ENCODE data around the gene EVI5. TPM values are rescaled to one million over a fixed set of nuclear protein-coding genes. Genes with fewer than 3 reads are reported as not detected.
A peak's percentile ranks its signal among the peaks of the same experiment; 100 is the strongest.

EVI5 gene
- total RNA-seq, 1 donor from 2014 or later, result 29.7 TPM

DNA sequence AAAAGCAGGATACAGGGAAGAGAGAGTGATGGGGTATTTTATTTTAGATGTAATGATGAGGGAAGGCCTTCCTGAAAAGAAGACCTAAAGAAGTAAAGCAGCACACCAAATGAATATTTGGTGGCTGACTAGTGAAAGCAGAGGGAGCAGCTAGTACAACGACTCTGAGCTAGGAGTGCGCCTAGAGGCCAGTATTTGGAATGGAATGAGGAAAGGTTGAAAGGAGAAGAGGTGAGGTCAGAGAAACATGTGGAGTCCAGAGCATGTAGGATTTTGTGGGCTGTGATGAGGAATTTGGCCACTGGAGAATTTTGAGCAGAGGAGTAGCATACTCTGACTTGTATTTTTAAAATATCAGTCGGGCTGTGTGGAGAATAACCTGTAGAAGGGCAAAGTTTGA, 35.1 kb upstream of the EVI5 start:
- no peaks in the 10 kb centered on the region for H3K36me3 ChIP-seq
- no peaks in the 10 kb centered on the region for H3K27me3 ChIP-seq
- intact Hi-C loops (cut with DNase I), result no loop called here
- no peak for DNase-seq (ENCODE audit: extremely low spot score in 2 of 2)
- H3K4me3 ChIP-seq, result no peak overlapping the region
- TF ChIP-seq POLR2AphosphoS5 (IDR thresholded peaks at IDR 0.05; ENCODE audit: insufficient read depth in 1 of 2, low read depth in 1 of 2) (no peak), POLR2A (IDR thresholded peaks at IDR 0.05) (no peak)
- TF ChIP-seq, protein P1, sequence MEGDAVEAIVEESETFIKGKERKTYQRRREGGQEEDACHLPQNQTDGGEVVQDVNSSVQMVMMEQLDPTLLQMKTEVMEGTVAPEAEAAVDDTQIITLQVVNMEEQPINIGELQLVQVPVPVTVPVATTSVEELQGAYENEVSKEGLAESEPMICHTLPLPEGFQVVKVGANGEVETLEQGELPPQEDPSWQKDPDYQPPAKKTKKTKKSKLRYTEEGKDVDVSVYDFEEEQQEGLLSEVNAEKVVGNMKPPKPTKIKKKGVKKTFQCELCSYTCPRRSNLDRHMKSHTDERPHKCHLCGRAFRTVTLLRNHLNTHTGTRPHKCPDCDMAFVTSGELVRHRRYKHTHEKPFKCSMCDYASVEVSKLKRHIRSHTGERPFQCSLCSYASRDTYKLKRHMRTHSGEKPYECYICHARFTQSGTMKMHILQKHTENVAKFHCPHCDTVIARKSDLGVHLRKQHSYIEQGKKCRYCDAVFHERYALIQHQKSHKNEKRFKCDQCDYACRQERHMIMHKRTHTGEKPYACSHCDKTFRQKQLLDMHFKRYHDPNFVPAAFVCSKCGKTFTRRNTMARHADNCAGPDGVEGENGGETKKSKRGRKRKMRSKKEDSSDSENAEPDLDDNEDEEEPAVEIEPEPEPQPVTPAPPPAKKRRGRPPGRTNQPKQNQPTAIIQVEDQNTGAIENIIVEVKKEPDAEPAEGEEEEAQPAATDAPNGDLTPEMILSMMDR (IDR thresholded peaks at IDR 0.05), result no peak
- H3K27ac ChIP-seq, result no peak overlapping the region
- no peaks in the 10 kb centered on the region for H3K4me1 ChIP-seq
- H3K9me3 ChIP-seq, result no peaks in the 10 kb centered on the region

DNA sequence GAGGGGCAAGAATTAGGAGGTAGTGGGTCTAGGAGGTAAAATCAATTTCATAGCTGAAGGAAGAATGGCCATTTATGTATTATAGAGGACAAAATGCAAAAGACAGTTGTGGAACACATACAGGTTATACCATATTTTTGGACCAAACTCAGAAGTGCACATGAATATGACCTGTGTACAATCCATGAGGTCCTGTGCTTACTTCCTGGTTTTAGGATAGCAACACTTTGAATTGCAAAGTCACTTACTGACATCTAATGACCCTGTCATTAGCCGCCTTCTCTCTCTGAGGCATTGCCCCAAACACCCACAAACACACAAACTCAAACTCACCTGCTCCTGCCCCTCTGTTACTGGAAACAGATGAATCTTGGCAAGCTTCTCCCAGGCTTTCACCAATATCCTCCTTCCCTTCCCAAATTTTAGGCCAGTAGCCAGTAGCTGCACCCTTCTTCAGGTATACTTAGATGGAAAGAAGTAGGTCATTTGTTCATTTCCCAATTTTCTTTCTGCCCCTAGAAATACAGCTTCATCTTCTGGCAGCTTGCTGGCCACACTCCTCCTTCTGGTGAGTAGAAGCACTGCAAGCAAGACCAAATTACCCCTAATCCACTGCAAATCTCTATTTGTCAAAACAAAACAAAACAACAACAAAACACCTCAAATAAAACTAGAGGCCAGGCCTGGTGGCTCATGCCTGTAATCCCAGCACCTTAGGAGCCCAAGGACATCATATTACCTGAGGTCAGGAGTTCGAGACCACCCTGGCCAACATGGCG, 33.3 kb upstream of the EVI5 start:
- DNase-seq (ENCODE audit: extremely low spot score in 2 of 2), result no peak
- no peaks in the 10 kb centered on the region for H3K36me3 ChIP-seq
- no peak overlapping the region for H3K4me3 ChIP-seq
- intact Hi-C loops (cut with DNase I), result no loop called here
- no peaks in the 10 kb centered on the region for H3K4me1 ChIP-seq
- TF ChIP-seq, protein P1 (IDR thresholded peaks at IDR 0.05), result peak in 2 of 3 experiments; percentile 26 to 43
- TF ChIP-seq POLR2AphosphoS5 (IDR thresholded peaks at IDR 0.05; ENCODE audit: insufficient read depth in 1 of 2, low read depth in 1 of 2) (no peak), POLR2A (IDR thresholded peaks at IDR 0.05) (no peak)
- no peaks in the 10 kb centered on the region for H3K27me3 ChIP-seq
- no peaks in the 10 kb centered on the region for H3K9me3 ChIP-seq
- H3K27ac ChIP-seq, result no peak overlapping the region

DNA sequence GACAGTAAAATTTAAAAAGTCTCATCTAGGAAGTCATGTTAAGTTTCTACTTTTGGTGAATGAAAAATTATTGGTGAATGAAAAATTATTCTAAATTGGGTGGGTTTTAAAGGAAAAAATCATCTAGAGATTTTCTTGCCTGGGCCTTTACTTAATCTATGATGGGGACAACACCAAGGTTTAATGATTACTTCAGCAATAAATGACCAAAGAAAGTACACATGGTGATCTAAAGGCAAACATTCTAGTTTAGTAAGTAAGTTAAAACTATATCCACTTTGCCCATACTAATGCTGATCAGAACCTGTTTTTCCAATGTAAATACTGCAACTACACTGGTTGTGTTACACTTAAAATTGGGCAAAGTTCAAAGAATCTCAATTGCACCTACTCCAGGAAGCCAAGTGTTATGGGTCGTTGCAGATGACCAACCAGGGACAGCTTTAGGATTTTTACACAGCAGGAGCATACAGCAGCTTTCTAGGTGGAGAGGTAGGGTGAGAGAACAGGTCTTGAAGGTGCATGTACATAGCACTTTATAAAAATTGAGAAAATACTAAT, 32.3 kb upstream of the EVI5 start:
- Histone ChIP-seq H3K4me1 (no peaks in the 10 kb centered on the region), H3K4me3 (no peak overlapping the region), H3K9me3 (no peaks in the 10 kb centered on the region), H3K36me3 (no peaks in the 10 kb centered on the region), H3K27ac (no peak overlapping the region), H3K27me3 (no peaks in the 10 kb centered on the region)
- TF ChIP-seq POLR2AphosphoS5 (IDR thresholded peaks at IDR 0.05; ENCODE audit: insufficient read depth in 1 of 2, low read depth in 1 of 2) (no peak), POLR2A (IDR thresholded peaks at IDR 0.05) (no peak)
- TF ChIP-seq, protein P1 (IDR thresholded peaks at IDR 0.05), result no peak
- intact Hi-C loops (cut with DNase I), result no loop called here
- DNase-seq (ENCODE audit: extremely low spot score in 2 of 2), result no peak

DNA sequence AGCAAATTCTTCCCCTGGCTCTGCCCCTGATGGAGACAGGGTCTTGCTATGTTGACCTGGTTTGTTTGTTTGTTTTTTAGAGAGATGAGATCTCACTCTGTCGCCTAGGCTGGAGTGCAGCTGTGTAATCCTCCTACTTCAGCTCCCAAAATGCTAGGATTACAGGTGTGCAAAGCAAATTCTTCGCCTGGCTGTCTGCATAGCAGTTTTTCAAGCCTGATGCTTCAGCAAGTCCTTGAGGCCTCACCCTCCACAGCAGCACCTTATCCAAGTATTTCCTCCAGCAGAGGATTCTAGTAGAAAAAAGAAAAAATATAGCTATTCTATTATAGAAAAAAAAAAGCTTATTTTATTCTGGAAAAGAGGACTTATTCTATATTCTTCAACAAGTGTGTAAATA, 31.8 kb upstream of the EVI5 start:
- no peak for DNase-seq (ENCODE audit: extremely low spot score in 2 of 2)
- no peak overlapping the region for H3K4me3 ChIP-seq
- no peaks in the 10 kb centered on the region for H3K4me1 ChIP-seq
- no peak overlapping the region for H3K27ac ChIP-seq
- no peaks in the 10 kb centered on the region for H3K27me3 ChIP-seq
- H3K9me3 ChIP-seq, result no peaks in the 10 kb centered on the region
- intact Hi-C loops (cut with DNase I), result no loop called here
- TF ChIP-seq POLR2A (IDR thresholded peaks at IDR 0.05) (no peak), POLR2AphosphoS5 (IDR thresholded peaks at IDR 0.05; ENCODE audit: insufficient read depth in 1 of 2, low read depth in 1 of 2) (no peak)
- TF ChIP-seq, protein P1 (IDR thresholded peaks at IDR 0.05), result no peak
- H3K36me3 ChIP-seq, result no peaks in the 10 kb centered on the region

DNA sequence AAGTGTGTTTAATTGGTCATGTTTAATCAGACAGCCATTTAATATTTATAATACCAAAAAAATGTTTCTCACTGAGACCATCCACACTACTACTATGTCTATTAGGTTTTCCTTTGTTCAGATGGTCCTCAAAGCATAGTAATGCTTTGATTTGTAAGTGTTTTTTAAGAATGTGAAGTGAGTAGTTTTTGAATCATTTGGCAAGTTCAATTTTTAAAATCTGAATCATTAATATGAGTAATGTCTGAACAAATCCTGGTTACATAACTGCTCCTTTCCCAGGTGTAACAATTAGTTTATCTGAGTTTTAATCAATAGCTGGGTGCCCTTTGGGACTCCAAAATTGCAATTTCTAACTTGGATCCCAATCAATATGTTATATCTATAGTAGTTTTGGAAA, 23.5 kb upstream of the EVI5 start:
- Histone ChIP-seq H3K27ac (no peak overlapping the region), H3K9me3 (no peaks in the 10 kb centered on the region), H3K36me3 (no peaks in the 10 kb centered on the region), H3K4me1 (peaks cover 7% of the 10 kb centered on the region), H3K4me3 (no peak overlapping the region), H3K27me3 (no peaks in the 10 kb centered on the region)
- TF ChIP-seq, protein P1 (IDR thresholded peaks at IDR 0.05), result no peak
- TF ChIP-seq POLR2AphosphoS5 (IDR thresholded peaks at IDR 0.05; ENCODE audit: insufficient read depth in 1 of 2, low read depth in 1 of 2) (no peak), POLR2A (IDR thresholded peaks at IDR 0.05) (no peak)
- DNase-seq (ENCODE audit: extremely low spot score in 2 of 2), result no peak
- intact Hi-C loops (cut with DNase I), result no loop called here
